Measurements from ENCODE around the gene CIPC. TPM values are rescaled to one million over a fixed set of nuclear protein-coding genes. Genes with fewer than 3 reads are reported as not detected.

CIPC gene
- total and polyA plus RNA-seq, 2 of the 4 experiments (the other 2 are of a cell fraction), result 6.6 to 12.9 TPM

- Histone ChIP-seq H3K27me3 (ENCODE audit: control insufficient read depth, insufficient read depth, low read length) (peaks cover 22% of the 10 kb centered on the region), H3K9ac (ENCODE audit: low read depth, low read length) (no peak overlapping the region), H2BK5ac (ENCODE audit: low read depth, low read length, poor library complexity, severe bottlenecking) (no peak overlapping the region), H3K79me1 (ENCODE audit: low read depth in 1 of 2, low read length in 2 of 2) (no peaks in the 10 kb centered on the region), H3K27ac (ENCODE audit: insufficient read depth, low read length) (no peak overlapping the region), H4K20me1 (ENCODE audit: insufficient read depth, low read length) (no peaks in the 10 kb centered on the region), H3K9me3 (ENCODE audit: control insufficient read depth, insufficient read depth, low read length) (peaks cover 8% of the 10 kb centered on the region), H4K5ac (ENCODE audit: low read depth, low read length) (no peak overlapping the region), H3K4me1 (ENCODE audit: control insufficient read depth, insufficient read depth, low read length) (no peaks in the 10 kb centered on the region), H2BK15ac (ENCODE audit: low read depth, low read length) (no peak overlapping the region), H2AK5ac (ENCODE audit: low read depth, low read length) (no peak overlapping the region), H3K4ac (ENCODE audit: low read depth, low read length) (no peak overlapping the region), H3K36me3 (ENCODE audit: control insufficient read depth, insufficient read depth, low read length) (no peaks in the 10 kb centered on the region), H3K4me2 (ENCODE audit: low read depth, low read length) (no peak overlapping the region), H2BK120ac (ENCODE audit: low read depth, low read length) (no peak overlapping the region), H3K14ac (replicated peaks; ENCODE audit: low read depth, low read length) (no peak overlapping the region), H2BK20ac (ENCODE audit: low read depth, low read length) (no peak overlapping the region), H3K56ac (ENCODE audit: extremely low read depth, insufficient read depth, low read length) (no peak overlapping the region), H3K23ac (ENCODE audit: low read depth, low read length) (no peak overlapping the region), H3K9me1 (ENCODE audit: insufficient read depth, low read length) (no peaks in the 10 kb centered on the region), H2AK9ac (replicated peaks; ENCODE audit: low read depth, low read length, poor library complexity) (no peak overlapping the region), H3K18ac (ENCODE audit: low read depth, low read length) (no peak overlapping the region), H4K91ac (ENCODE audit: insufficient read depth, low read depth, low read length) (no peak overlapping the region), H2AFZ (replicated peaks; ENCODE audit: low read length, poor library complexity) (no peak overlapping the region), H3K4me3 (ENCODE audit: insufficient read depth, low read depth, low read length) (no peak overlapping the region), H4K8ac (ENCODE audit: low read depth in 2 of 2, low read length in 2 of 2) (no peak overlapping the region)
- DNase-seq, result no peak
- in situ Hi-C loops (cut with MboI; ENCODE audit: low sequenced_read_pairs) (no loop called here), intact Hi-C loops (cut with micrococcal nuclease) (no loop called here), dilution Hi-C loops (cut with HindIII; ENCODE audit: low sequenced_read_pairs, unreplicated experiment) (loop anchor here (25.0 kb wide), 1 partner anchor 201 kb away; no protein-coding TSS in a partner anchor)
- ATAC-seq (ENCODE audit: low read depth), result no peak
- no peak for TF ChIP-seq ELK1 (IDR thresholded peaks at IDR 0.05; ENCODE audit: borderline replicate concordance, low read depth, low read length)
- no peak for TF ChIP-seq CHD1 (IDR thresholded peaks at IDR 0.05; ENCODE audit: low read depth, low read length)
- no peak for TF ChIP-seq MAZ (IDR thresholded peaks at IDR 0.05; ENCODE audit: borderline replicate concordance, low read depth, low read length)
- TF ChIP-seq CTCF (conservative IDR thresholded peaks at IDR 0.05; ENCODE audit: low read depth, low read length), result no peak
- no peak for TF ChIP-seq RFX5 (IDR thresholded peaks at IDR 0.05; ENCODE audit: low read depth, low read length)
- TF ChIP-seq RCOR1 (IDR thresholded peaks at IDR 0.05; ENCODE audit: insufficient replicate concordance, low read length), result no peak
- no peak for TF ChIP-seq CEBPB (IDR thresholded peaks at IDR 0.05; ENCODE audit: low read depth, low read length)
- TF ChIP-seq SMC3 (IDR thresholded peaks at IDR 0.05; ENCODE audit: low read depth, low read length), result no peak
- TF ChIP-seq BHLHE40 (IDR thresholded peaks at IDR 0.05; ENCODE audit: low read depth, low read length), result no peak
- TF ChIP-seq, protein P1, sequence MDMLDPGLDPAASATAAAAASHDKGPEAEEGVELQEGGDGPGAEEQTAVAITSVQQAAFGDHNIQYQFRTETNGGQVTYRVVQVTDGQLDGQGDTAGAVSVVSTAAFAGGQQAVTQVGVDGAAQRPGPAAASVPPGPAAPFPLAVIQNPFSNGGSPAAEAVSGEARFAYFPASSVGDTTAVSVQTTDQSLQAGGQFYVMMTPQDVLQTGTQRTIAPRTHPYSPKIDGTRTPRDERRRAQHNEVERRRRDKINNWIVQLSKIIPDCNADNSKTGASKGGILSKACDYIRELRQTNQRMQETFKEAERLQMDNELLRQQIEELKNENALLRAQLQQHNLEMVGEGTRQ (IDR thresholded peaks at IDR 0.05; ENCODE audit: low read depth, low read length), result no peak
- no peak for TF ChIP-seq POLR2A (IDR thresholded peaks at IDR 0.05; ENCODE audit: low read depth, low read length)
- TF ChIP-seq MAFK (IDR thresholded peaks at IDR 0.05; ENCODE audit: low read depth, low read length), result no peak
- no peak for TF ChIP-seq NFE2L2 (IDR thresholded peaks at IDR 0.05; ENCODE audit: low read depth, low read length)
- TF ChIP-seq MXI1 (IDR thresholded peaks at IDR 0.05; ENCODE audit: borderline replicate concordance, low read depth, low read length), result no peak
- TF ChIP-seq FOS (IDR thresholded peaks at IDR 0.05; ENCODE audit: low read depth, low read length), result no peak
- TF ChIP-seq RAD21 (IDR thresholded peaks at IDR 0.05; ENCODE audit: low read length), result no peak
- 26% methylated on average over 3 of the region's 5 CpGs; no CpG with 5 or more reads in 1 of the 2 experiments for WGBS, 2 experiments (ENCODE audit: extremely low coverage in 2 of 2, insufficient read length in 1 of 2)
- BruUV-seq (replicated peaks), result no TSS peak
- POLR2A ChIA-PET (ENCODE audit: unreplicated experiment), result no interaction called here
- CTCF ChIA-PET, result interaction anchor here (1.6 to 1.7 kb wide), 2 partner anchors 213 to 215 kb away, joined by 3 to 5 read pairs; no protein-coding TSS in a partner anchor
Observed at GRCh38 chr14:77088219-77088618, 9.8 kb upstream of the CIPC start.

Measured in IMR-90 (cell line).